HG03045 (cell line): ENCODE measurements around the gene TNS3.
"Not testable (repeated sequence)": the region's sequence is repeated elsewhere in the genome, so short reads cannot be mapped to it uniquely, and the experiment has no call there.

ENCODE experiments used
- ATAC-seq: cut with Tn5 transposase; IDR thresholded peaks from one replicate; pipeline ENCODE4 v1.9.1; 2021; ENCODE audit warnings: mild to moderate bottlenecking, moderate library complexity; ENCODE audit not compliant: unreplicated experiment

The TNS3 gene

GRCh38 chr7:47603514-47604255 is 21.8 kb upstream of the TNS3 start:
- not testable (repeated sequence) for ATAC-seq

- no peak for ATAC-seq
These were observed 20.5 kb upstream of the TNS3 start for GRCh38 chr7:47602272-47603004.

GRCh38 chr7:47601881-47602249 is 20.0 kb upstream of the TNS3 start:
- ATAC-seq: no peak

GRCh38 chr7:47601119-47601880 is 19.4 kb upstream of the TNS3 start:
- no peak for ATAC-seq

GRCh38 chr7:47600199-47601118 is 18.5 kb upstream of the TNS3 start:
- no peak for ATAC-seq

- ATAC-seq: no peak
These were observed 15.5 kb upstream of the TNS3 start for GRCh38 chr7:47597379-47597778.

GRCh38 chr7:47596502-47597202 is 14.7 kb upstream of the TNS3 start:
- ATAC-seq: no peak

GRCh38 chr7:47594406-47594805 is 12.5 kb upstream of the TNS3 start:
- ATAC-seq: no peak

GRCh38 chr7:47591655-47592572 is 10.0 kb upstream of the TNS3 start:
- no peak for ATAC-seq

- no peak for ATAC-seq
These were observed 9.3 kb upstream of the TNS3 start for GRCh38 chr7:47591089-47591654.

- not testable (repeated sequence) for ATAC-seq
These were observed 8.3 kb upstream of the TNS3 start for GRCh38 chr7:47590215-47590614.

- ATAC-seq: peak; percentile 57
These were observed 6.9 kb upstream of the TNS3 start for GRCh38 chr7:47588704-47589225.

- no peak for ATAC-seq
These were observed 6.1 kb upstream of the TNS3 start for GRCh38 chr7:47587976-47588375.

GRCh38 chr7:47587351-47587750 is 5.4 kb upstream of the TNS3 start:
- ATAC-seq: no peak

GRCh38 chr7:47586925-47587324 is 5.0 kb upstream of the TNS3 start:
- no peak for ATAC-seq

- ATAC-seq: not testable (repeated sequence)
These were observed 4.3 kb upstream of the TNS3 start for GRCh38 chr7:47586161-47586670.

GRCh38 chr7:47584536-47584895 is 2.6 kb upstream of the TNS3 start:
- ATAC-seq: no peak
